Measurements from ENCODE around the gene KAT2B. TPM values are rescaled to one million over a fixed set of nuclear protein-coding genes. Genes with fewer than 3 reads are reported as not detected.
A peak's percentile ranks its signal among the peaks of the same experiment; 100 is the strongest.

Gene KAT2B
- total and polyA plus RNA-seq, 2 of the 13 experiments (the other 11 are each of a cell fraction or from before 2014, with no cell fraction given): 0.97 to 1.7 TPM

DNA sequence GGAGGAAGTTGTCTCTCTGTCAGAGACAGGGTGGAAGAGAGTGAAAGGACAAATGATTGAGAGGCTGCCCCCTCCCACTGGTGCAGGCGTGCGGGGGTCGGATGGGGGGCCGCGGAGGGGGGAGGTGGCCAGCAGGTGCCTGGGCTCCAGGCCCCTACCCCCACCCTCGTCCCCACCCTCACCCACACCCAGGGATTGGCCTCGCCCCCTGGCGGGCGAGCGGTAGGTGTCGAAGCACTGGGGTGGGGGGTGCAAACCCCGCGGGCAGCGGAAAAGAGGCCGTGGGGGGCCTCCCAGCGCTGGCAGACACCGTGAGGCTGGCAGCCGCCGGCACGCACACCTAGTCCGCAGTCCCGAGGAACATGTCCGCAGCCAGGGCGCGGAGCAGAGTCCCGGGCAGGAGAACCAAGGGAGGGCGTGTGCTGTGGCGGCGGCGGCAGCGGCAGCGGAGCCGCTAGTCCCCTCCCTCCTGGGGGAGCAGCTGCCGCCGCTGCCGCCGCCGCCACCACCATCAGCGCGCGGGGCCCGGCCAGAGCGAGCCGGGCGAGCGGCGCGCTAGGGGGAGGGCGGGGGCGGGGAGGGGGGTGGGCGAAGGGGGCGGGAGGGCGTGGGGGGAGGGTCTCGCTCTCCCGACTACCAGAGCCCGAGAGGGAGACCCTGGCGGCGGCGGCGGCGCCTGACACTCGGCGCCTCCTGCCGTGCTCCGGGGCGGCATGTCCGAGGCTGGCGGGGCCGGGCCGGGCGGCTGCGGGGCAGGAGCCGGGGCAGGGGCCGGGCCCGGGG, at the start of gene KAT2B (continued):
- TF ChIP-seq REPIN1 (CRISPR knock-in tag; IDR thresholded peaks at IDR 0.05; ENCODE audit: borderline replicate concordance, low read depth) (0 out of 2 replicates have a peak, but pooled peaks have one; percentile 29), AKAP8 (CRISPR knock-in tag; IDR thresholded peaks at IDR 0.05) (no peak), RCOR2 (CRISPR knock-in tag; IDR thresholded peaks at IDR 0.05) (no peak), HOXA5 (CRISPR knock-in tag; IDR thresholded peaks at IDR 0.05) (peak; percentile 54; the same call in 1 of the 2 replicates), ARID2 (CRISPR knock-in tag; IDR thresholded peaks at IDR 0.05; ENCODE audit: borderline replicate concordance) (no peak), ZNF749 (CRISPR knock-in tag; IDR thresholded peaks at IDR 0.05; ENCODE audit: borderline replicate concordance) (no peak), NRL (CRISPR knock-in tag; IDR thresholded peaks at IDR 0.05; ENCODE audit: borderline replicate concordance) (no peak), ZNF337 (CRISPR knock-in tag; IDR thresholded peaks at IDR 0.05; ENCODE audit: borderline replicate concordance, low read depth) (no peak), ZNF746 (CRISPR knock-in tag; IDR thresholded peaks at IDR 0.05) (0 out of 2 replicates have a peak, but pooled peaks have one; percentile 39), ATAD3A (CRISPR knock-in tag; IDR thresholded peaks at IDR 0.05) (no peak), BCL6 (CRISPR knock-in tag; IDR thresholded peaks at IDR 0.05) (0 out of 2 replicates have a peak, but pooled peaks have one; percentile 15), ZNF224 (CRISPR knock-in tag; IDR thresholded peaks at IDR 0.05) (no peak), JDP2 (CRISPR knock-in tag; IDR thresholded peaks at IDR 0.05; ENCODE audit: borderline replicate concordance) (no peak), ZNF547 (CRISPR knock-in tag; IDR thresholded peaks at IDR 0.05) (no peak), CC2D1A (CRISPR knock-in tag; IDR thresholded peaks at IDR 0.05) (no peak), TBL1XR1 (IDR thresholded peaks at IDR 0.05; ENCODE audit: borderline replicate concordance, low read length, partially characterized antibody) (no peak), HIVEP1 (CRISPR knock-in tag; IDR thresholded peaks at IDR 0.05) (no peak), ZNF430 (CRISPR knock-in tag; IDR thresholded peaks at IDR 0.05) (no peak)
- TF ChIP-seq, protein P1, sequence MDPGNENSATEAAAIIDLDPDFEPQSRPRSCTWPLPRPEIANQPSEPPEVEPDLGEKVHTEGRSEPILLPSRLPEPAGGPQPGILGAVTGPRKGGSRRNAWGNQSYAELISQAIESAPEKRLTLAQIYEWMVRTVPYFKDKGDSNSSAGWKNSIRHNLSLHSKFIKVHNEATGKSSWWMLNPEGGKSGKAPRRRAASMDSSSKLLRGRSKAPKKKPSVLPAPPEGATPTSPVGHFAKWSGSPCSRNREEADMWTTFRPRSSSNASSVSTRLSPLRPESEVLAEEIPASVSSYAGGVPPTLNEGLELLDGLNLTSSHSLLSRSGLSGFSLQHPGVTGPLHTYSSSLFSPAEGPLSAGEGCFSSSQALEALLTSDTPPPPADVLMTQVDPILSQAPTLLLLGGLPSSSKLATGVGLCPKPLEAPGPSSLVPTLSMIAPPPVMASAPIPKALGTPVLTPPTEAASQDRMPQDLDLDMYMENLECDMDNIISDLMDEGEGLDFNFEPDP (CRISPR knock-in tag; conservative IDR thresholded peaks at IDR 0.05): no peak
- TF ChIP-seq, protein P2, sequence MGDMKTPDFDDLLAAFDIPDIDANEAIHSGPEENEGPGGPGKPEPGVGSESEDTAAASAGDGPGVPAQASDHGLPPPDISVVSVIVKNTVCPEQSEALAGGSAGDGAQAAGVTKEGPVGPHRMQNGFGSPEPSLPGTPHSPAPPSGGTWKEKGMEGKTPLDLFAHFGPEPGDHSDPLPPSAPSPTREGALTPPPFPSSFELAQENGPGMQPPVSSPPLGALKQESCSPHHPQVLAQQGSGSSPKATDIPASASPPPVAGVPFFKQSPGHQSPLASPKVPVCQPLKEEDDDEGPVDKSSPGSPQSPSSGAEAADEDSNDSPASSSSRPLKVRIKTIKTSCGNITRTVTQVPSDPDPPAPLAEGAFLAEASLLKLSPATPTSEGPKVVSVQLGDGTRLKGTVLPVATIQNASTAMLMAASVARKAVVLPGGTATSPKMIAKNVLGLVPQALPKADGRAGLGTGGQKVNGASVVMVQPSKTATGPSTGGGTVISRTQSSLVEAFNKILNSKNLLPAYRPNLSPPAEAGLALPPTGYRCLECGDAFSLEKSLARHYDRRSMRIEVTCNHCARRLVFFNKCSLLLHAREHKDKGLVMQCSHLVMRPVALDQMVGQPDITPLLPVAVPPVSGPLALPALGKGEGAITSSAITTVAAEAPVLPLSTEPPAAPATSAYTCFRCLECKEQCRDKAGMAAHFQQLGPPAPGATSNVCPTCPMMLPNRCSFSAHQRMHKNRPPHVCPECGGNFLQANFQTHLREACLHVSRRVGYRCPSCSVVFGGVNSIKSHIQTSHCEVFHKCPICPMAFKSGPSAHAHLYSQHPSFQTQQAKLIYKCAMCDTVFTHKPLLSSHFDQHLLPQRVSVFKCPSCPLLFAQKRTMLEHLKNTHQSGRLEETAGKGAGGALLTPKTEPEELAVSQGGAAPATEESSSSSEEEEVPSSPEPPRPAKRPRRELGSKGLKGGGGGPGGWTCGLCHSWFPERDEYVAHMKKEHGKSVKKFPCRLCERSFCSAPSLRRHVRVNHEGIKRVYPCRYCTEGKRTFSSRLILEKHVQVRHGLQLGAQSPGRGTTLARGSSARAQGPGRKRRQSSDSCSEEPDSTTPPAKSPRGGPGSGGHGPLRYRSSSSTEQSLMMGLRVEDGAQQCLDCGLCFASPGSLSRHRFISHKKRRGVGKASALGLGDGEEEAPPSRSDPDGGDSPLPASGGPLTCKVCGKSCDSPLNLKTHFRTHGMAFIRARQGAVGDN (CRISPR knock-in tag; IDR thresholded peaks at IDR 0.05): peak; percentile 38; the same call in 1 of the 2 replicates
- TF ChIP-seq, protein P3, sequence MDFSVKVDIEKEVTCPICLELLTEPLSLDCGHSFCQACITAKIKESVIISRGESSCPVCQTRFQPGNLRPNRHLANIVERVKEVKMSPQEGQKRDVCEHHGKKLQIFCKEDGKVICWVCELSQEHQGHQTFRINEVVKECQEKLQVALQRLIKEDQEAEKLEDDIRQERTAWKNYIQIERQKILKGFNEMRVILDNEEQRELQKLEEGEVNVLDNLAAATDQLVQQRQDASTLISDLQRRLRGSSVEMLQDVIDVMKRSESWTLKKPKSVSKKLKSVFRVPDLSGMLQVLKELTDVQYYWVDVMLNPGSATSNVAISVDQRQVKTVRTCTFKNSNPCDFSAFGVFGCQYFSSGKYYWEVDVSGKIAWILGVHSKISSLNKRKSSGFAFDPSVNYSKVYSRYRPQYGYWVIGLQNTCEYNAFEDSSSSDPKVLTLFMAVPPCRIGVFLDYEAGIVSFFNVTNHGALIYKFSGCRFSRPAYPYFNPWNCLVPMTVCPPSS (IDR thresholded peaks at IDR 0.05): no peak
- TF ChIP-seq, protein P4, sequence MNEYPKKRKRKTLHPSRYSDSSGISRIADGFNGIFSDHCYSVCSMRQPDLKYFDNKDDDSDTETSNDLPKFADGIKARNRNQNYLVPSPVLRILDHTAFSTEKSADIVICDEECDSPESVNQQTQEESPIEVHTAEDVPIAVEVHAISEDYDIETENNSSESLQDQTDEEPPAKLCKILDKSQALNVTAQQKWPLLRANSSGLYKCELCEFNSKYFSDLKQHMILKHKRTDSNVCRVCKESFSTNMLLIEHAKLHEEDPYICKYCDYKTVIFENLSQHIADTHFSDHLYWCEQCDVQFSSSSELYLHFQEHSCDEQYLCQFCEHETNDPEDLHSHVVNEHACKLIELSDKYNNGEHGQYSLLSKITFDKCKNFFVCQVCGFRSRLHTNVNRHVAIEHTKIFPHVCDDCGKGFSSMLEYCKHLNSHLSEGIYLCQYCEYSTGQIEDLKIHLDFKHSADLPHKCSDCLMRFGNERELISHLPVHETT (CRISPR knock-in tag; conservative IDR thresholded peaks at IDR 0.05): no peak
